Activated CD4-positive, CD25-positive, alpha-beta regulatory T cell treated with anti-CD3 and anti-CD28 coated beads, Interleukin-2, amount 50 U/mL, for 72 hours (primary cell): ENCODE results near the gene FUZ.

Experiments used
- DNase-seq: peaks from one replicate; pipeline ENCODE4 v3.0.0; 2021

FUZ gene

DNA sequence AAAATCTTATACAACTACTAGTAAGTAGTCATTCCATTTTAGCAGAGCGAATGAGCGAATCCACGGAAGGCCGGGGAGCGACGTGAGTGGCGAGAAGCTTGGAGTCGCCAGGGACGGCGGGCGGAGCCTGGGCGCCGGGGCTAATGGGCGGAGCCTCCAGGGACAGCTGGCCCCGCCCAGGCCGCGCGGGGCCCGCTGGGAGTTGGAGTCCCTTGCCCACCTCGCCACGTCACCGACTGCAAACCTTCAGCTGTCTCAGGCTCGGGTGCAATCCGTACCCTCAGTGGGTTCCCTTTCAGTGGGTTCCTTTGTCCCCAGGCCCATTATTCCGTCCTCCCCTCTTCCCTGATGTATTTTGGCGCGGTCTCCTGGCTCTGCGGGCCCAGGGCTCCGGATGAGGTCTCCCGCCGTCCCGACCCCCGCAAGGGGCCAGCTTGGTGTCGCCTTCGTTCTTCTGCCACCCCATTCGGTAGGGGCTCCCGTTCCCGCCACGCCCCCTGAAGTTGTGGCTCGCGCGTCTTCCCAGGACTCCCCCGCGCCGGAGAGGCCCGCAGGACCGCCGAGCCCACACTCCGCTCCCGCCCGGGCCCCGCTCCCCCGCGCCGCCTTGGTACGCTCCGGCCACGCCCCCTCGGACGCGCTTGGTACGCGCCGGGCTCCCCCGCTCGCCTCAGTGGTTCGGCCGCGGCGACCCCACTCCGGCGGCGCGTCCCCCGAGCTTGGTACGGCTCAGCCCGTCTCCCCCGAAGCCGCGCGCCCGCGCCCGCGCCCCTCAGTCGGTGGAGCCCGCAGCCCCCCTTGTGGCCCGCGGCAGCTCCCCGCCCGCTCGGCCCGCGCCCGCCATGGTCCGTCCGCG is 37.6 kb upstream of the FUZ start, which contains the start of gene PTOV1:
Gene PTOV1 (plus strand): TSS at position 673 of the 856 bp plus-strand sequence.
- DNase-seq, result peak; percentile 93

DNA sequence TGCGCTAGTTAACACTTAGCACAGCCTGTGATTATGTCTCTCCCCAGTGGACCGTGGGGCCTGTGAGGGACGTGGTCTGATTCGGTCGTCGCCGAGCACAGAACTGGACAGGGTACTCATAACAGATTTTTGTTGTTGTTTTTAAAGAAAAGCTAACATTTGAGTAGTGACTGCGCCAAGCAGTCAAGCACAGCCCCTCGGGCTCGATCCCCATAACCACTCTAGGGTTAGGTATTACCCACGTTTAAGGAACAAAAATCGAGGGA is 37.1 kb upstream of the FUZ start:
- no peak for DNase-seq

DNA sequence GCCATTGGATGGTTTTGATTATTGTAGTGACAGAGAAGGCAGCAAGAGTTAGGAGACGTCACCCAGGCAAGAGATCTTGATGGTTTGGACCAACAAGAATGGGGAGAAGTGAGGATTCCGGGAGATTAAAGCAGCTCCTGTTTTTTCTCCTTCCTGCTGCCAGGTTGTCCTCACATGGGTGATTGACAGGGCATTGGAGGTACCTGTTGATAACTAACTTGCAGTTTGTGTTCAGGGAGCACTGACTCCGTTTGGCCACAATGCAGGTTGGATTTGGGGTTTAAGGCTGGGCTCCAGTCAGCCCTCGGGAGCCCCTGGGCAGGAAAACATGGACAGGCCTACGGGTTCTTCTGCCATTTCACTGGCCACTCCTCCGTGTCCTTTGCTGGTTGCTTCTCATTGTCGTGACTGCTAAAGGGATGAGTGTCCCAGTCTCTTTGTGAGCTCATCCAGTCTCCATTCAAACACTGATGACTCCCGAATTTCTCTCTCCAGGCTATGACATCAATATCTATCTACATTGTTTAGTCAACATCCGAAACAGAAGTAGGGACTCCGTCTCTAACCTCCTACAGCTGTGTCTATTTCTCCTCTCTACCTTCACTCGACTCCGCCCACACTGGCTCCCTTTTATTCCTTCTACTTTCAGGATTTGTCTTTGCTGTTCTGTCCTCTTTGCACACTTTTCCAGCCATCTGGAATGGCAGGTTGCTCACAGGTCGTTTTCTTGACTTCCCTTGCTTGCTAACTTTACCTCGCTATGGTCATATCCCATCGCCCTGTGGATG is 36.5 kb upstream of the FUZ start:
- no peak for DNase-seq

- DNase-seq, result no peak
These were observed 35.8 kb upstream of the FUZ start for GRCh38 chr19:49848938-49849337.

DNA sequence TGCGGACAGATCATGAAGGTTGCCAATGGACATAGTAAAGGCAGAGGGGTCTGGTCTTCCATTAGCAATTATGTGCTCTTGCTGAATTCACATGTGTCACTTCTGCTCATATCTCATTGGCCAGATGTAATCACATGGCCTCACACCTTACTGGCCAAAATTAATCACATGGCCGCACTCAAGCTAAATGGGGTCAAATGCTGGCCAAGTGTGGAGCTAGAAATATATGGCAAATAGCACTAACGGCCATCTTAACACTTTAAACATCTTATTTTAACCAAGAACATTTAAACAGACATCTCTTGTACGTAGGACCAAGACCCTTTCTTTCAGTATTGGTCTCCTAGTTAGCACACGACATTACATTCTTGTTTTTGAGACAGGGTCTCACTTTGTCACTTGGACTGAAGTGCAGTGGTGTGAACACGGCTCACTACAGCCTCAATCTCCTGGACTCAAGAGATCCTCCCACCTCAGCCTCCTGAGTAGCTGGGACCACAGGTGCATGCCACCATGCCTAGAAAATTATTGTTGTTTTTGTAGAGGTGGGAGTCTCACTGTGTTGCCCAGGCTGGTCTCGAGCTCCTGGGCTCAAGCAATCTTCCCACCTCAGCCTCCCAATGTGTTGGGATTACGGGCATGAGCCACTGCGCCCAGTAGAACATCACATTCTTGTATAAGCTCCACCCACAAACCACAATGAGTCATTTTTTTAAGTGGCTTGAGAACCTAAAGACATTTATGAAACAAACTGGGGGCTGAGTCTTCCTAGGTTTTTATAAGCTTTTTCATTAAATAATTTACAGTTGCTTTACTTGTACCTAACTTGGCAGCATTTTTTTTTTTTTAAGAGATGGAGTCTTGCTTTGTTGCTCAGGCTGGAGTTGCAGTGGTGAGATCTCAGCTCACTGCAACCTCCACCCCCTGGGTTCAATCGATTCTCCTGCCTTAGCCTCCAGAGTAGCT is 34.9 kb upstream of the FUZ start:
- no peak for DNase-seq

GRCh38 chr19:49846408-49846807 is 33.3 kb upstream of the FUZ start:
- DNase-seq, result no peak

GRCh38 chr19:49845414-49845813 is 32.3 kb upstream of the FUZ start:
- no peak for DNase-seq

DNA sequence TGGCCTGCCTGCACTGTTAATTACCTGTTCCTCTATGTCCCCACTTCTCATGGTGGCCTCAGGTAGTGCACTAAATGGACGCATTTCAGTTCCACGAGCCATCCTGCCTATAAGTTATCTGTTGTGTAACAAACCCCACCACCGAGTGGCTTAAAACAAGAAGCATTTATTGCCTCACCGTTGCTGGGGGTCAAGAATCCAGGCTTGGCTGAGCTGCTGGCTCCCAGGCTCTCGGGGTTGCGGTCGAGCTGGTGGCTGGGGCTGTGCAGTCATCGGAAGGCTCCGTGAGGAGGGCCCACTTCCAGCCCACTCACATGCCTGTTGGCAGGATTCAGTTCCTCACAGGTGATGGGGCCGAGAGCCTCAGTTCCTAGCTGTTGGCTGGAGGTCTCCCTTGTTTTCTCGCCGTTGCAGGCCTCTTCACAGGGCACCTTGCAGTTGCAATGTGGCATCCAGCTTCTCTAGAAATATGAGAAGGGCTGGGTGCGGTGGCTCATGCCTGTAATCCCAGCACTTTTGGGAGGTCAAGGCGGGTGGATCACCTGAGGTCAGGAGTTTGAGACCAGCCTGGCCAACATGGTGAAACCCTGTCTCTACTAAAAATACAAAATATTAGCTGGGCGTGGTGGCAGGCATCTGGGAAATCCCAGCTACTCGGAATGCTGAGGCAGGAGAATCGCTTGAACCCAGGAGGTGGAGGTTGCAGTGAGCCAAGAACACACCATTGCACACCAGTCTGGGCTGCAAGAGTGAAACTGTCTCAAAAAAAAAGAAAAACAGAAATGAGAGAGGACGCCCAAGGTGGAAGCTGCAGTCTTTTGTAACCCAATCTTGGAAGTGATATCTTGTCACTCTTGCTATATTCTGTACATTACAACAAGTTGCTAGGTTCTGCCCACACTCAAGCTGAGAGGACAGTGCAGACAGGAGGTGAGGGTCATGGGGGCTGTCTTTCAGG is 31.3 kb upstream of the FUZ start:
- DNase-seq, result no peak

DNA sequence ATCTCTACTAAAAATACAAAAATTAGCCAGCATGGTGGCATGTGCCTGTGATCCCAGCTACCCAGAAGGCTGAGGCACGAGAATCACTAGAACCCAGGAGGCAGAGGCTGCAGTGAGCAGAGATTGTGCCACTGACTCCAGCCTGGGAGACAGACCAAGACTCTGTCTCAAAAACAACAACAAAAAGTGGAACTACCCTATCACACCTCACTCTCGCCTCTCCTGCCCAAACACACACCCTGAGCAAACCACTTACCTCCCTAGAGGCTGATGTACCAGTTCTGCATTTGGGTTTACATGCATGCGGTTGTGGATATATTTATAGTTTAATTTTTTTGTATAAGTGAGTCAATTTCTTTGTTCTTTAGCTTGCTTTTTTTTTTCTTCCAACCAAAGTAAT is 30.2 kb upstream of the FUZ start:
- no peak for DNase-seq

DNA sequence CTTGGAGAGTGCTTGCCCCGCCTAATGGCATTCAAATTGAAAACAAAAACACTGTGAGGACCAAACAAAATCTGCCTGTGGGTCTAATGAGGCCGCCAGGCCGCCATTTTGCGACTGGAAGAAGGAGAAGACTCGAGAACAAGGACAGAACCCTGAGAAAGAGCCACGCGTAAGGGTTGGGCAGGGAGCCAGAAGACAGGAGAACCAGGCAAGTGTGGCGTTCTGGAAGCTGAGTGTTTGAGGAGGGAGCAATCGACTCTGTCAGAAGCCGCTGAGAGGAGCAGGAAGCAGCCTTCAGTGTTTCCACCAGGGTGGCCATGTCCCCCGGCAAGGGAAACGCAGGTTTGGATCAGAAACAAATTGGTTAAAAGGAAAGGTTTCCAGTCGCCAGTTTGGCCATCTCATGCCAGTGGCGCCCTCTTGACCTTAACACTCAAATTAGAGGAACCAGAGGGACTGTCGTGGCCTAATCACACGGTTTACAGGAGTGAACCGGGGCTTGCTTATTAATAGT is 27.7 kb upstream of the FUZ start:
- DNase-seq, result no peak

DNA sequence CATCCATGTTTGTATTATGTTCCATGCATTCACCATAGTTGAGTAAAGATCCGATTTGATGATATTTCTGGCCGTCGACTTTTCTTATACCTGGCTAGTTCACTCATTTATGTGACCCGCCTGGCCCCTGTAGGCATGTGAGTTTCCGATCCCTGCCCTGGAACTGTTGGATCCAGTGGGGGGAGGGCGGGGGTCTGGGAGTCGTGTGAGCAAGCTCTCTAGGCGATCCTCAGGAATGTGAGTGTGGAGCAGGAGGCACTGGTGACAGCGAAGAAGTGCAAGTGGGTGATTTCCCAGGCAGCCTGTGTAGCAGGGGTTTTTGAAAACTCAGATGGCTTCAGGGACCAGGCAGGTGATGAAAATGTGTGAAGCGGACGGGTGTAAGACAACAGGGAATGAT is 27.2 kb upstream of the FUZ start:
- no peak for DNase-seq

DNA sequence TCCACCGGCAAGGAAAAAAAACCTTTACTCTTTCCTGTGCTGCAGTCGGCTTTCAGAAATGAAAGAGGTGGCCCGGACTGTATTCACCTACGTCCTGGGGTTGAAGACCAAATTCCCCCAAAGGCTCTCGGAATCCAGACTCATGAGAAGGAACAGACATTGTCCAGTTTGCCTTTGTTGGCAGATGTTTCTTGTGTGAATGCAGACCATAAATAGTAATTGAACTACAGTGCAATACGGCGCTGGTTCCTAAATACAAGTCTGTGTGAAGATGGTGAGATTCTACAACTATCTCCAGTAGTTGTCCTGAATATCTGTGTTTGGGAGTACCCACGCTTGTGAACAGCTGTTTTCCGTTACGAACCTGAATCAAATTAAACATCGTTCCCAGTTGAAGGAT is 26.6 kb upstream of the FUZ start:
- no peak for DNase-seq

DNA sequence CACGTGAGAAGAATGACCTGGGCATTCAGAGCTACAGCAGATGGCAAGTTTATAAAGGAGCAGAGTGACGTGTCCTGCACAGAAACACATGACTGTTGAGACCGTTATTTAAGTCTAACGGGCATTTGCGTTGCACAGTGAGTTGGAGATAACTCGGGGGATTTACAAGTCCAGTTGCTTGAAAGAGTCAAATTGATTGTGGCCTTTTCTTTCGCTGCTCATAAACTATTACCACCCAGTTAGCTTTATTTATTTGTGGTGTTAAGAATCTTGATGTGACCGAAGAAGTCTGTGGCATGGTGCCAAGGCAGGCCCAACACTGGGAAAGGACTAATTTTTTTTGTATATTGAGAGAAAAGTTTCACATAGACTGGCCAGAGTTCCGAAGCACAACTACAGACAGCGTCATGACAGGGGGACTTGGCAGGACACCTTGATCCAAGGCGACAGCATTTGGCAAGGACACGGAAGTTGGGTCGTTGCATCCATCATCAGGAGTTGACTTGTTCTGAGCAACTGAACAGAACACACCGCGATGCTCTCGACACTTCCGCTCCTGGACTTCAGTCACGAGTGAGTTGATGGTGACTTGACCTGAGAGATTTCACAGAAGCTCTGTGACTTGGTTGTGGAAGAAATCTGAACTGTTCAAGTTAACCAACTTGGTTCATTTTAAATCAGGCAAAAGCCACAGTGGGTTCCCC is 25.9 kb upstream of the FUZ start:
- no peak for DNase-seq

DNA sequence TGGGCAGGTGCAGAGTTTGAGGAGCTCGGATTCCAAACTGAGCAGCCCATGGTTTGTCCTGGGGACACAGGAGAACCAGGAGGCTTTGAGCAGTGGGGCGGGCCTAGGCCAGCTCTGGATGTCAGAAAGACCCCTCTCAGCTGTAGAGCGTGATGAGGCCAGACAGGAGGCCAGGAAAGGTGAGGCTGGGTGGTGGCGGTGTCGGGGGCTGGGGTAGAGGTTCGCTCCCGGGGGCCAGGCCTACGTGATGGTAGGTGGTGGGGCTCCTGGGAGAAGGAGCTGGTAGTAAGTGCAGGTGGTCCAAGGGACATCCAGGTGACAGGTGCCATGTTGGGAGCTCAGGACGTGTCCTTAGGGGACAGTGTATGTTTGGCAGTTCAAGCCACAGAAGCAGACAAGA is 24.3 kb upstream of the FUZ start:
- no peak for DNase-seq

DNA sequence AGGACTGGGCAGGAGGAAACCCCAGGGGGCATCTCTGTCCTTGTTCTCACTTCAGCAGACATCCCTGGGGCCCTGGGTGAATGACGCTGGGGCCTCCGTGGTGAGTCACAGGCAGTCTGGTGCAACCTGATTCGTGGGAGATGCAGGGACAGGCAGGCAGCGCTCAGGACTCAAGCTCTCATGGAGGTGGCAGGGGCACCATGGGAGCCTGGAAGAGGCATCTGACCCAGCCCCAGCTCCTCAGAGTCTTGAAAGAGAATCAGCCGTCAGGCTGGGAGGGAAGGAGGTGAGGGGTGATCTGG is 23.9 kb upstream of the FUZ start:
- no peak for DNase-seq

GRCh38 chr19:49836176-49837008 is 23.3 kb upstream of the FUZ start:
- no peak for DNase-seq

DNA sequence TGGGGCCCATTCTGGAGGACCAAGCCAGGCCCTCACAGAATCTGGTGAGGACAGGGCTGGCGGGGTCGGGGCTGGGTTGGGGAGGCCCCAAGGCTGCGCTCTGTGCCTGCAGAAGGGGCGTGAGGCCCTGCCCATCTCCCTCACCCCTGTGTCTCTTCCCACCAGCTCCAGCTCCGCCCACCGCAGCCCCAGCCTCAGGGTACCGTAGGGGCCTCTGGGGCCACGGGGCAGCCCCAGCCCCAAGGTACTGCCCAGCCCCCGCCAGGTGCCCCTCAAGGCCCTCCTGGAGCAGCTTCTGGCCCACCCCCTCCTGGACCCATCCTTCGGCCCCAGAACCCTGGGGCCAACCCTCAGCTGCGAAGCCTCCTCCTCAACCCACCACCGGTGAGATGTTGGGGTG is 22.5 kb upstream of the FUZ start:
- DNase-seq, result no peak

DNA sequence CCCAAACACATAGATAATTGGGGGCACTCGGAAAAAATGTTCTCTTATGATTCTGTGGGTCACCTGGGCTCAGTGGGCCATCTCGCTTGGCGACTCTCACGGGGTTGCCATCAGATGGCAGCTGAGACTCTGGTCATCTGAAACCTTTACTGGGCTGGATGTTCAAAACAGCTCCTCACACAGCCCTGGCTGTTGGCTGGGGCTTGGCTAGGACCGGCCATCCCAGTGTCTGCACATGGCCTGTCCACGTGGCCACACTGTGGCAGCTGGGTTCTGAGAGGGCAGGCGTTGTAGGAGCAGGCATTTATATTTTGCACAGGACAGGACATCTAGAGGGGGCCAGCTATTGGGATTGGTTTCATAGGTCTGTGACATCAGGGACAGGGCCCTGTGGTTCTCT is 20.5 kb upstream of the FUZ start:
- no peak for DNase-seq

DNA sequence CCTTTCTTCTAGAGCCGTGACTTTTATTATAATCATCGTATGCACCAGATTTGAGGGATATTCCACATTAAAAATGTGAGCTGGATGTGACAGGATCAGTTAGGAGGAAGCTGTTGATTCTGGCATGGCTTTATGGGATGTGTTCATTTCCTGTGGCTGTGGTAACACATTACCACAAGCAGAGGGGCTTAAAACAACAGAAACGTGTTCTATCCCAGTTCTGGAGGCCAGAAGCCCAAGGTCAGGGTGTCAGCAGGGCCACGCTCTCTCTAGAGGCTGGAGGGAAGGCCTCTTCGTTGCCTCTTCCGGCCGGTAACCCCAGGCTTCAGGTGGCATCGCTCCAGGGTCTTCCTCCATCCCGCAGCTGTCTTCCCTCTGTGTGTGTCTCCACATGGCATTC is 19.5 kb upstream of the FUZ start:
- DNase-seq, result no peak

DNA sequence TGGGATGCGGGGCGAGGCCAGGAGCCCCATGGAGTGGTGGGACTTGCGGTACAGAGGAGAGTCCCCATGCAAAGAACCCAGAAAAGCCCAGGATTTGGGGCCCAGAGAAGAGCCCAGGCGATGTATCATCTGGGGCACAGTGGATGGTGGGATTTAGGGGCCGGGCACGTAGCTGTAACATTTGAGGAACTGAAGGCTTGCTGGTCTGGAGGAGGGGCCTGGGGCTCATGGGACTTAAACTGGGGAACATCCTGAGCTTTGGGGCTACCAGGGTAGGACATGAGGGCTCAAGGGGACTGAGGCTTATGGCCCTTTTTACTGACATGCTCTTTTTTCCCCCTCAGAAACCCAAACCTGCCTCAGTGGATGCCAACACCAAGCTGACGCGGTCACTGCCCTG is 18.5 kb upstream of the FUZ start:
- no peak for DNase-seq

DNA sequence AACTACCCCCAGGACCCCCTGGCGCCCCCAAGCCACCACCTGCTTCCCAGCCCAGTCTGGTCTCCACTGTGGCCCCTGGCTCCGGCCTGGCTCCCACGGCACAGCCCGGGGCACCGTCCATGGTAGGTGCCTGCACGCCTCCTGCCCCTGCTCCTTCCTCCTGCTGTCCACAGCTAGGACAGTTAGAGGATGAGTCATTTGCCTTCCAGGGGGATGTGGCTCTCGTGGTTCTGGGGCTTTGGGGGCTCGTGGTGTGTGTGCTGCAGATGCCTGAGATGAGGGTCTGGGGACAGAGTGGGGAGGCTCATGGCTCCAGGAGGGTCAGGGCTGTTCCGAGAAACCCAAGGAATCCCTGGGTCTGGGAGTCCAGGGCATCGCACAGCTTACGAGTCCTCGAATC is 17.7 kb upstream of the FUZ start:
- no peak for DNase-seq
